Measurements from ENCODE around the gene SREBF1. TPM values are rescaled to one million over a fixed set of nuclear protein-coding genes. Genes with fewer than 3 reads are reported as not detected.

Gene SREBF1
- total and polyA plus RNA-seq, 2 of the 8 experiments (the other 6 are each of a cell fraction or from before 2014, with no cell fraction given) = 28.6 to 70.8 TPM

DNA sequence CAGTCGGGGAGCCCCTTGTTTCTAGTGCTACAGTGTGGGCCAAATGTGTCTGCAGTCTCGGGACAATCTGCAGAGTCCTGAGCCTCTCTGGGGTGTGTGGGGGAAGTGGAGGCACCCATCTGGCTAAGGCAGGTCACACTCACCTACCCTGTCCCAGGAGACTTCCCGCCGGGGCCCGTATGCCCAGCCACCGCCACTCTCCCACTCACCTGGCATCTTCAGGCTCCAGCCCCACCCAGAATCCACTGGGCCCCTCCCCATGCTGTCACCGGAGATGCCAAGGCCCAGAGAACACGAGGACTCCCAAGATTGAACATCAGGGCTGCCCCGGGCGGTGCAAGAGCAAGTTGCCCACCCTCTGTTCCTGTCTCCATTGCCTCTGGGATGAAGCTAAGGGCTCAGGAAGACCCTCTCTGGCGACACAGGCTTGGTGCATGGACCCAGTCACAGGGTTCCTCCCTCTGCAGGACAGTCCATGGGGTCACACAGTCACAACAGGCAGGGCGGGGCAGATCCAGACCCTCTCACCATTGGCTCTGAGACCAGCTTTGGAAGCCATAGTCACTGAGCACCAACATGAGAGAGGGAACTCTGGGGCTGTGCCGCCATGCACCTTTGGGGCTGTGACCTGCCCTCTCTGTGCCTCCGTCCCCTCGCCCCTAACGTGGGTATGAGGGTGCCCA, 38.1 kb downstream of the SREBF1 start (continued):
- no peak for TF ChIP-seq PHF8 (conservative IDR thresholded peaks at IDR 0.05; ENCODE audit: low read depth, low read length)
- no peak for TF ChIP-seq GABPA (IDR thresholded peaks at IDR 0.05; ENCODE audit: borderline replicate concordance, insufficient read depth, low read length)
- TF ChIP-seq SIN3A (conservative IDR thresholded peaks at IDR 0.05 in 1 of 2, IDR thresholded peaks at IDR 0.05 in 1 of 2; ENCODE audit: low read depth in 1 of 2, low read length in 2 of 2) = no peak
